HepG2 (cell line): ENCODE measurements around the gene ERFL. TPM values are rescaled to one million over a fixed set of nuclear protein-coding genes. Genes with fewer than 3 reads are reported as not detected.

Experiments used
- EEA1 ChIP-seq: sonication (generic); formaldehyde crosslinking; IDR thresholded peaks from 2 replicates; pipeline ENCODE4 v1.5.1; 2020; ENCODE audit warnings: mild to moderate bottlenecking, missing genetic modification reagents, borderline replicate concordance
- ELF1 ChIP-seq: sonication (generic); formaldehyde crosslinking; IDR thresholded peaks from 2 replicates; pipeline ENCODE4 v1.4.0; 2020; ENCODE audit warnings: missing genetic modification reagents
- ELK4 ChIP-seq: sonication (generic); formaldehyde crosslinking; IDR thresholded peaks from 2 replicates; pipeline ENCODE4 v1.9.0; 2021; ENCODE audit warnings: missing genetic modification reagents, borderline replicate concordance
- HDAC1 ChIP-seq: sonication (generic); formaldehyde crosslinking; IDR thresholded peaks from 2 replicates; pipeline ENCODE4 v1.5.1; 2020; ENCODE audit warnings: mild to moderate bottlenecking, missing genetic modification reagents
- ISL2 ChIP-seq: sonication (generic); formaldehyde crosslinking; IDR thresholded peaks from 2 replicates; pipeline ENCODE4 v1.5.0; 2020; ENCODE audit warnings: missing genetic modification reagents
- MIXL1 ChIP-seq: IDR thresholded peaks from 2 replicates; pipeline ENCODE4 v1.6.1; 2016
- MYNN ChIP-seq: sonication (generic); formaldehyde crosslinking; IDR thresholded peaks from 2 replicates; pipeline ENCODE4 v1.4.0; 2020; ENCODE audit warnings: mild to moderate bottlenecking, low read depth, missing genetic modification reagents
- NFE2L2 ChIP-seq: fragments of 150-350 bp; IDR thresholded peaks from 2 replicates; pipeline ENCODE4 v1.6.1; 2014; ENCODE audit warnings: low read length
- PATZ1 ChIP-seq: sonication (generic); formaldehyde crosslinking; IDR thresholded peaks from 2 replicates; pipeline ENCODE4 v1.4.0; 2020; ENCODE audit warnings: missing genetic modification reagents
- POLR2G ChIP-seq: fragments of 200-400 bp; formaldehyde crosslinking; IDR thresholded peaks from 2 replicates; pipeline ENCODE4 v1.6.1; 2018; ENCODE audit warnings: mild to moderate bottlenecking, low read depth, low read length, moderate library complexity
- RELA ChIP-seq: sonication (generic); formaldehyde crosslinking; IDR thresholded peaks from 2 replicates; pipeline ENCODE4 v1.4.0; 2020; ENCODE audit warnings: missing genetic modification reagents
- TAF15 ChIP-seq: fragments of 200-400 bp; formaldehyde crosslinking; IDR thresholded peaks from one replicate; pipeline ENCODE4 v1.6.1; 2018; ENCODE audit warnings: mild to moderate bottlenecking, low read depth, low read length; ENCODE audit not compliant: poor library complexity, severe bottlenecking
- ZBED4 ChIP-seq: sonication (generic); formaldehyde crosslinking; IDR thresholded peaks from 2 replicates; pipeline ENCODE4 v1.4.0; 2020; ENCODE audit warnings: missing genetic modification reagents, borderline replicate concordance
- ZFP41 ChIP-seq: sonication (generic); formaldehyde crosslinking; IDR thresholded peaks from 2 replicates; pipeline ENCODE4 v1.4.0; 2020; ENCODE audit warnings: mild to moderate bottlenecking, missing genetic modification reagents, borderline replicate concordance
- ZNF224 ChIP-seq: sonication (generic); formaldehyde crosslinking; IDR thresholded peaks from 2 replicates; pipeline ENCODE4 v1.5.0; 2020; ENCODE audit warnings: mild to moderate bottlenecking, missing genetic modification reagents
- ZNF230 ChIP-seq: sonication (generic); formaldehyde crosslinking; IDR thresholded peaks from 2 replicates; pipeline ENCODE4 v1.4.0; 2020; ENCODE audit warnings: mild to moderate bottlenecking, missing genetic modification reagents
- ZNF34 ChIP-seq: sonication (generic); formaldehyde crosslinking; IDR thresholded peaks from 2 replicates; pipeline ENCODE4 v1.4.0; 2020; ENCODE audit warnings: mild to moderate bottlenecking, missing genetic modification reagents, borderline replicate concordance
- polyA plus RNA-seq, 8 experiments: library from polyadenylated mRNA; depleted of rRNA in 3 of 8; stranded (reverse) in 7 of 8; unstranded in 1 of 8; fragments of >200 nt; fragmentation: Illumina TruSeq in 4 of 8; extraction: Trizol in 4 of 8; gene quantifications; 2 replicates each; pipeline versions ENCODE4 v1.2.1 to v1.2.3, GENCODE V29; 2011 to 2016; ENCODE audit warnings: low read depth in 4 of 8, missing spikeins in 1 of 8, mixed read lengths in 1 of 8; ENCODE audit not compliant: insufficient read depth in 1 of 8
- total RNA-seq, 5 experiments: library from RNA; depleted of rRNA; stranded (reverse); fragments of >200 nt; fragmentation: Illumina TruSeq; extraction: Trizol; gene quantifications; 2 replicates each; pipeline ENCODE4 v1.2.3, GENCODE V29; 2016; ENCODE audit warnings: low read depth in 1 of 5
- TF ChIP-seq, protein P1 (sequence below): sonication (generic); formaldehyde crosslinking; IDR thresholded peaks from 2 replicates; pipeline ENCODE4 v1.8.0; 2022; ENCODE audit warnings: mild to moderate bottlenecking, missing genetic modification reagents, borderline replicate concordance
- TF ChIP-seq, protein P2 (sequence below): sonication (generic); formaldehyde crosslinking; IDR thresholded peaks from 2 replicates; pipeline ENCODE4 v1.8.0; 2023; ENCODE audit warnings: mild to moderate bottlenecking, missing genetic modification reagents

Gene ERFL
- total and polyA plus RNA-seq, 2 of the 13 experiments (the other 11 are each of a cell fraction or from before 2014, with no cell fraction given), result not detected

GRCh38 chr19:41883821-41884733 lies 44.2 kb downstream of the ERFL start (continued):
- TF ChIP-seq ZNF224 (CRISPR knock-in tag), result no peak
- TF ChIP-seq POLR2G, result peak; percentile 84
- TF ChIP-seq ELK4 (CRISPR knock-in tag), result no peak
- TF ChIP-seq ZNF230 (CRISPR knock-in tag), result no peak
- TF ChIP-seq RELA (CRISPR knock-in tag), result no peak
- TF ChIP-seq NFE2L2, result no peak
- TF ChIP-seq TAF15, result peak; percentile 68
- no peak; the same call in 1 of the 2 replicates for TF ChIP-seq ZFP41
- no peak; the same call in 1 of the 2 replicates for TF ChIP-seq EEA1 (CRISPR knock-in tag)
- no peak for TF ChIP-seq MIXL1 (CRISPR knock-in tag)
- TF ChIP-seq MYNN, result no peak
- peak; percentile 92 for TF ChIP-seq ISL2 (CRISPR knock-in tag)
- TF ChIP-seq ZNF34 (CRISPR knock-in tag), result no peak
- TF ChIP-seq, protein P1, sequence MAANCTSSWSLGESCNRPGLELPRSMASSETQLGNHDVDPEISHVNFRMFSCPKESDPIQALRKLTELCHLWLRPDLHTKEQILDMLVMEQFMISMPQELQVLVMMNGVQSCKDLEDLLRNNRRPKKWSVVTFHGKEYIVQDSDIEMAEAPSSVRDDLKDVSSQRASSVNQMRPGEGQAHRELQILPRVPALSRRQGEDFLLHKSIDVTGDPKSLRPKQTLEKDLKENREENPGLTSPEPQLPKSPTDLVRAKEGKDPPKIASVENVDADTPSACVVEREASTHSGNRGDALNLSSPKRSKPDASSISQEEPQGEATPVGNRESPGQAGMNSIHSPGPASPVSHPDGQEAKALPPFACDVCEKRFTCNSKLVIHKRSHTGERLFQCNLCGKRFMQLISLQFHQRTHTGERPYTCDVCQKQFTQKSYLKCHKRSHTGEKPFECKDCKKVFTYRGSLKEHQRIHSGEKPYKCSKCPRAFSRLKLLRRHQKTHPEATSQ, result no peak
- peak; percentile 98 for TF ChIP-seq ELF1 (CRISPR knock-in tag)
- TF ChIP-seq ZBED4 (CRISPR knock-in tag), result peak; percentile 79
- TF ChIP-seq HDAC1 (CRISPR knock-in tag), result peak; percentile 89; the same call in 1 of the 2 replicates
- TF ChIP-seq PATZ1 (CRISPR knock-in tag), result peak; percentile 64; the same call in 1 of the 2 replicates
- TF ChIP-seq, protein P2, sequence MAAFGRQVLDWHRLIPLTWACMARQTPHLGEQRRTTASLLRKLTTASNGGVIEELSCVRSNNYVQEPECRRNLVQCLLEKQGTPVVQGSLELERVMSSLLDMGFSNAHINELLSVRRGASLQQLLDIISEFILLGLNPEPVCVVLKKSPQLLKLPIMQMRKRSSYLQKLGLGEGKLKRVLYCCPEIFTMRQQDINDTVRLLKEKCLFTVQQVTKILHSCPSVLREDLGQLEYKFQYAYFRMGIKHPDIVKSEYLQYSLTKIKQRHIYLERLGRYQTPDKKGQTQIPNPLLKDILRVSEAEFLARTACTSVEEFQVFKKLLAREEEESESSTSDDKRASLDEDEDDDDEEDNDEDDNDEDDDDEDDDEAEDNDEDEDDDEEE, result 0 out of 2 replicates have a peak, but pooled peaks have one; percentile 27
